NCI-H82 (cell line): Measurements from ENCODE around the gene ADIPOR2.
"Not testable (repeated sequence)": the region's sequence is repeated elsewhere in the genome, so short reads cannot be mapped to it uniquely, and the experiment has no call there.

Experiments used
- DNase-seq: peaks from one replicate; lab custom pipeline; 2025; lab: John Stamatoyannopoulos, UW

Gene ADIPOR2

DNA sequence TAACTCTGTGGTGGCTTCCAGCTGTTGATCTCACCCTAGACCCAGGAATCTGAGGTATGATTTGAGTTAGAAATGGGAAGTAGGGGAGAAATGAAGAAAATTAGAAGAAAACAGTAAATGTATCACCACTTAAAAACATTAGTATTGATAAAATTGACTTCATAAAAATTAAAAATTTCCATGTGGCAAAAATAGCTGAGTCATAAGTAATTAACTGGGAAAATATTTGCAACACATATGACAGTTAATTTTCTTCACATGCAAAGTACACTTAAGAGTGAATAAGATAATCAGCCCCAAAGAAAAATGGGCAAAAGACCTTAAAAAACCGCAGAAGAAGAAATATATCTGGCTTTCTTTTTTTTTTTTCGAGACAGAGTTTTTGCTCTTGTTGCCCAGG is 25.5 kb upstream of the ADIPOR2 start:
- DNase-seq = no peak

- DNase-seq = no peak
Observed at GRCh38 chr12:1666215-1666614, 24.7 kb upstream of the ADIPOR2 start.

GRCh38 chr12:1666685-1667162 is 24.1 kb upstream of the ADIPOR2 start:
- no peak for DNase-seq

DNA sequence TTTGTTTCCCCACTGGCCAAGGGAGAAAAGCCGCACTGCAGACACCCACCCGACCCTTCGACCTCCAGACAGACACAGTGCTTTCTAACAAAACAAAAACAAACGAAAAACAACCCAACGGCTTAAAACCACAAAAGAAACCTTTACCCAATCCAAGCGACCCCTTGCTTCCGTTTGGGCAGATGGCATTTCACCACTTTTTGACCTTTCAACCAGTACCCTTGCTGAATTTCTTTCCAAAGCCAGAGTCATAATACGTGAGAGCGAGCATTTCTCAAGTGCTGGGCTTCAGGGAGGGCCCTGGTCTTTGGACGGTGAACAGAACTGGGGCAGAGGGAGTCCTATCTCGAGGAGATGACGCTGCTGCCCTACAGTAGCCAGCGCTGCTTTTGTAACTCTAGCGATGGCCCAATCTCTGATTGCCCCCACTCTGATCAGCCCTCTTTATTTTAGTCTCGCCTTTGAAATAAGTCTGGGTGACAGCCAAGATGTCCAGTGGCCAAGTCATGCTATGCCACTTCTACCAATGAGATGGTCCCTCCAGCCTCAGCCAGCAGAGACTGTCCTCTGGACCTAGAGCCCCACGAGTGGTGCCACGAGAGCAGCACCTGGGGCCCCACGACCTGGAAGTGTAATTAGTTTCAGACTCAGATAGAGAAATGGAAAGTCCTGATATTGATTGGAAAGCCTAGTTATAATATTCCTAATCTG is 21.9 kb upstream of the ADIPOR2 start:
- DNase-seq = no peak

- no peak for DNase-seq
Observed at GRCh38 chr12:1670358-1671268, 20.3 kb upstream of the ADIPOR2 start.

GRCh38 chr12:1676043-1676442 is 14.8 kb upstream of the ADIPOR2 start:
- no peak for DNase-seq

DNA sequence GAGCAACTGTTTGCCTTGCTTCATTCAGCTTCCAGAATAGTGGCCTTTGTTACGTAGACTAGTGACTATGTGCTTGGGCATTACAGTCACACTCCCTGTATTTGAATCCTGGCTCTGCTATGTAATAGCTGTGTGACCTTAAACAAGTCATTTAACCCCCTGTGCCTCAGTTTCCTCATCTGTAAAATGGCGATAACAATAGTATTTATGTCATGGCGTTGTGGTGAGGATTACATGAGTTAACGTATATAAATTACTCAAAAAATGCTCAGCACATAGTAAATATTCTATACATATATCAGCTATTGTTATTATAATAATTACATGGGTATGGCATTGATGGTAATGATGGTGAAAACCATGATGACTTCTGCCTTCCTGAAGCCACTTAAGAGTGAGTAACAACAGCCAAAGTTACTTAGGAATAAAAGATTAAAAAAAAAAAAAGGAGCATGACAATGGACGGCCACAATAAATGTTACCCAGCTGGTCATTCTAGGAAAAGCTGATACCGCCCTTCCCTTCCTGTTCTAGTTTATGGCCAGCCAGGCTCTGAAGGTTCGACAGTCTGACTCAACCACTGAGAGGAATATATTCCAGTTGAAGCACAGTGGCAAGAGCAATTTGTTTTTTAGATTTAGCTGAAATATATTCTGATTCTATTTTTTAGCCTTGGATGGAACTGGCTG is 9.9 kb upstream of the ADIPOR2 start:
- DNase-seq = no peak

DNA sequence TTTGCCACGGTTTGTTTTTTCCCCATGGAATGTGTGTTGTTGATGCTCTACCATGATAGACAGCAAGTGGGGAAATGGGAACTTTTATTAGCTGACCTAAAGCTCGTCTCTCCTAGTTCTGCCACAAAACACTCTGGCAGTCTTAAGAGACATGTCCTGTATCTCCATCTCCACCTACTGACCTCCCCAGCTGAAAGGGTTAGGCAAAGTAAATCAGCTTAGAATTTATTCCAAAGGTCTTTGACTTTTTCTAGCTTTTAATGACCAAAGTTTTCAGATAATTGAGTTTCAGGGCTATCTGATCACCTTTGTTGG is 9.4 kb upstream of the ADIPOR2 start:
- DNase-seq = no peak

DNA sequence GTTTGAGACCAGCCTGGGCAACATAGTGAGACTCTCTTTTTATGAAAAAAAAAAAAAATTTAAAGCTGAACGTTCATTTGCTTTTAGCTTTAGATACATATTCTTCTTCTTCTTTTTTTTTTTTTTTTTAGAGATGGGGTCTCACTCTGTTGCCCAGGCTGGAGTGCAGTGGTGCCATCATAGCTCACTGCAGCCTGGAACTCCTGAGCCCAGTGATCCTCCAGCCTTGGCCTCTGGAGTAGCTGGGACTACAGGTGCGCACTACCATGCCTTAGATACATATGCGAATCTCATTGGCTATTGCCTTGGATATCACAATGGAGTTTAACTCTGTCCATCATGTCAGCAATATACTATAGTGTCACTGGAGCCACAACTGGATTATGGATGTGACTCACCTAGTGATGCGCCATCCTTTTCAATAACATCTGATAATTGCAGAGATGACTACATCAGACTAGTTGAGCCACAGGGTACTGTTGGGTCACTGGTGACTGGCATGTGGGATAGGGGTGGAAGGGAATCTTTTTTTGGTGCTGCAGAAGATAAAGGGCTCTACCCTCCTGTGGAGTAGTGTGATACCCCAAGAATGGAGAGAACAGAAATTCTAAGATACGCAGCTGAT is 2.7 kb upstream of the ADIPOR2 start:
- no peak for DNase-seq

DNA sequence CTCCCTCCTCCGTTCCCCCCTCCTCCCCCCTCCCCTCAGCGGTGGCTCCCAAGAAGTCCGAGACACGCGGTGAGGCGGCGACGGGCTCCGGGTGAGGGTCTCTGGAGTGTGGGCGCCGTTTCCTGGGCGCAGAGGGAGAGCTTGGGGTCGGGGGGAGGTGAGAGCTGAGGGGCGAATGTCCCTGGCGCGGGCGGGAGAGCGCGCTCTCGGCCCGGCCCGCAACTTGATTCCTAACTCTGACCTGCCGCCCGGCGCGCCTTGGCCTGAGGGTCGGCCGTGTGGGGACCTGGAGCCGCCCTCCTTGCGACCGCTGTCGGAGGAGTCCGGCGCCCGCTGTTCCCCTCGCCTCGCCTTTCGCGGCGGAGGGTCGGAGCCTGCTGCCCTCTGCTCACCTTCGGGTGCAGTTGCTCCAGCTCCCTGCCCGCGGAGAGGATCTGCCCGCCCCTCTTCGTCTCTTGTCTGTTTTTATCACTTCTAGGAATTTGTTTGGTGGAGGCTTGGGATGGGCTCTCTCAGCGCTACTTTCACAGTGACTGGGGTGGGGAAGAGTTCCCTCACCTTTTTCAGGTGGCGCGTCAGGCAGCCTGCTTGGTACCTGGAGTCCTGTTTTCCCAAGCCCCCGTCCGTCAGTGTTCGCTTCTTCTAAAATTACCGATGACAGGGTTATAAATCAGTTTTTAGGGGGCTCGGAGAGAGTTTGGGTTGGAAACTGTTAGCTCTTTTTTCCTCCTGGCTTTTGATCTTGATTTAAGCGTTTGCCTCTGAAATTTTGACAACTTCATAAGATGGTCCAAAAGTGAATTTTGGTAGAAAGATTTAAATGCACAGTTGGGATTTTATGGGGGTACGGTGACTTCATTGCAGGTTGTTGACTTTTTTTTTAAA is 495 bp downstream of the ADIPOR2 start:
- DNase-seq = peak; percentile 72

DNA sequence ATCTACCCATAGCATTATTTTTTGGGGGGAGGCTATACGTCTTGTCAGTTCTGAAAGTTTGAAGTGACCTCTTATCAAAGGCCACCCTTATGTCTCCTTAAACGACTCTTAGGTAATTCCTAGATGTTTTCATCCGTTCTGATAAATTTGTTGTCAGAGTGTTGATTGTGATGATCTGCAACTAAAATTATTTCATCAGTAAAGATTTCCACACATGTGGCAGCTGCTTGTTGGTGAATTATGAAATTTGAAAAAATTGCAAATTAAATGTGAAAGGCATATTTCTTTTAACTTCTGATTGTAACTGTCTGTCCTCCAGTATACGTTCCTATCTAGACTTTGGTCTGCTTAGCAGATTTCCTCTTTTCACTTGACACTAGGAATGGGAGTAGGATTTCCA is 1.4 kb downstream of the ADIPOR2 start:
- no peak for DNase-seq

GRCh38 chr12:1692895-1693610 is 2.2 kb downstream of the ADIPOR2 start:
- no peak for DNase-seq

DNA sequence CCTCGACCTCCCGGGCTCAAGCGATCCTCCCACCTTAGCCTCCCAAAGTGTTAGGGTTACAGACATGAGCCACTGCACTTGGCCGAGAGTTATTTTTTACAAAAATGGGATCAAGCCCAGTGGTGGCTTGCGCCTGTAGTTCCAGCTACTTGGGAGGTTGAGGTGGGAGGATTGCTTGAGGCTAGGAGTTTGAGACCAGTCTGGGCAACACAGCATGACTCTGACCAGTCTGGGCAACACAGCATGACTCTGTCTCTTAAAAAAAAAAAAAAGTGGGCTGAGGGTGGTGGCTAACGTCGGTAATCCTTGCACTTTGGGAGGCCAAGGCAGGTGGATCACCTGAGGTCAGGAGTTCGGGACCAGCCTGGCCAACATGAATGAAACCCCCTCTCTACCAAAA is 4.2 kb downstream of the ADIPOR2 start:
- not testable (repeated sequence) for DNase-seq

GRCh38 chr12:1695886-1696670 is 5.2 kb downstream of the ADIPOR2 start:
- no peak for DNase-seq

- no peak for DNase-seq
Observed at GRCh38 chr12:1696800-1697199, 5.9 kb downstream of the ADIPOR2 start.

DNA sequence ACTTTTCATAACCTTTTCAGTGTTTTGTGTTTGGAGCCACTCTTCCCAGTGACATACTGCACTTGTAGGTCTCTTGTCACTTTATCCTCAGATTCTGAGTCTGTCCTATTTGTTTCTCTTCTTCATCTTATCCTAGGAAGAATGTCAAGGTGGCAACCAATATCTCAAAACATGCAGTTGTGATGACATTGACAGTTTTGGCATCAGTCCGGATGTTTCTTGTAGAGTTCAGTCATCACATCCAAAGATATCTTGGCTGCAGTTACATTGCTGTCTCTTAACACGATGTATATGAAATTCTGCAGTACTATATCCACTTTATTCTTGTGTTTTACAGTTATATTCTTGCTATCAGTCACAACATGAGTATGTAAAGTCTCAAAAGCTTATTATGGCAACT is 6.4 kb downstream of the ADIPOR2 start:
- DNase-seq = no peak

DNA sequence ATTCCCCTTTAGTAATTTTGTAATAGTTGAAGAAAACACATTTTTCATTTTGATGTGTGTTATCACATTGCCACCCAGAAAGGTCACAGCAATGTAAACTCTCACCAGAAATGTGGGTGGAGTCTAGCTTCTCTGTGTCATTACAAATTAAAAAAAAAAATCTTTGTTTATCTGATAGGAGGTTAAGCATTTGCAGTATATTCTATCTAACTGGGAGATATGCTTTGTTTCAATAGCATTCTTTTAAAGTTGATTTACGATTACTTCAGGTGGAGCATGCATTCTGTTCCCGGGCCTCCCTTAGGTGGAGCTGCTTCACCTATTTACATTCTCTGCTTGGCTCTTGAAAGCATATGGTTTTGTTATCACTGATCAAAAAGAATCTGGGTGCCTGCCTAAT is 7.8 kb downstream of the ADIPOR2 start:
- no peak for DNase-seq

- DNase-seq = no peak
Observed at GRCh38 chr12:1702713-1703112, 11.8 kb downstream of the ADIPOR2 start.

- no peak for DNase-seq
Observed at GRCh38 chr12:1703771-1704722, 13.2 kb downstream of the ADIPOR2 start.
